Thymus (tissue), 11 donors: ENCODE data around the gene AFF1. TPM values are rescaled to one million over a fixed set of nuclear protein-coding genes. Genes with fewer than 3 reads are reported as not detected.
A peak's percentile ranks its signal among the peaks of the same experiment; 100 is the strongest.

Experiments
- DNase-seq, 9 donors: peaks; one replicate each; pipeline ENCODE4 v3.0.0-alpha.2; 2013; ENCODE audit warnings: low spot score in 9 of 9, low read depth in 6 of 9, missing footprints in 1 of 9
- H3K27ac ChIP-seq, 2 donors: one replicate each; pipeline ENCODE4 v1.5.1; 2013; ENCODE audit warnings: control low read depth in 1 of 2, low read depth in 1 of 2, low read length in 1 of 2, mild to moderate bottlenecking in 1 of 2, moderate library complexity in 1 of 2
- H3K27me3 ChIP-seq, 2 donors: one replicate each; pipeline ENCODE4 v1.5.1; 2013; ENCODE audit warnings: low read length in 1 of 2; ENCODE audit not compliant: control insufficient read depth in 2 of 2, insufficient read depth in 1 of 2
- H3K36me3 ChIP-seq, 2 donors: one replicate each; pipeline ENCODE4 v1.5.1; 2013; ENCODE audit warnings: low read length in 1 of 2, mild to moderate bottlenecking in 1 of 2, moderate library complexity in 1 of 2; ENCODE audit not compliant: control insufficient read depth in 2 of 2, insufficient read depth in 2 of 2
- H3K4me1 ChIP-seq, 2 donors: one replicate each; pipeline ENCODE4 v1.5.1; 2013; ENCODE audit warnings: low read length in 2 of 2; ENCODE audit not compliant: control insufficient read depth in 2 of 2, insufficient read depth in 2 of 2
- H3K4me3 ChIP-seq, 2 donors: one replicate each; pipeline ENCODE4 v1.5.1; 2013; ENCODE audit warnings: low read length in 2 of 2, control low read depth in 1 of 2, mild to moderate bottlenecking in 1 of 2
- H3K9me3 ChIP-seq, 2 donors: one replicate each; pipeline ENCODE4 v1.5.1; 2013; ENCODE audit warnings: low read length in 1 of 2, mild to moderate bottlenecking in 1 of 2; ENCODE audit not compliant: control insufficient read depth in 2 of 2, insufficient read depth in 1 of 2
- WGBS: extraction: QIAGEN DNeasy Blood & Tissue Kit; methylation state at CpG from one replicate; pipeline ENCODE4 v1.1.7; 2013; 5-methylcytosine and 5-hydroxymethylcytosine counted together
- polyA plus RNA-seq: library from polyadenylated mRNA; stranded (reverse); fragments of 200-250 nt; gene quantifications from one replicate; pipeline ENCODE4 v1.2.3, GENCODE V29; 2013
- total RNA-seq: library from RNA; stranded (reverse); fragments of 120-200 nt; gene quantifications from one replicate; pipeline ENCODE4 v1.2.4, GENCODE V29; 2013
- donor health status: healthy.

The AFF1 gene
- total and polyA plus RNA-seq, 2 donors = 12.3 to 13.3 TPM

DNA sequence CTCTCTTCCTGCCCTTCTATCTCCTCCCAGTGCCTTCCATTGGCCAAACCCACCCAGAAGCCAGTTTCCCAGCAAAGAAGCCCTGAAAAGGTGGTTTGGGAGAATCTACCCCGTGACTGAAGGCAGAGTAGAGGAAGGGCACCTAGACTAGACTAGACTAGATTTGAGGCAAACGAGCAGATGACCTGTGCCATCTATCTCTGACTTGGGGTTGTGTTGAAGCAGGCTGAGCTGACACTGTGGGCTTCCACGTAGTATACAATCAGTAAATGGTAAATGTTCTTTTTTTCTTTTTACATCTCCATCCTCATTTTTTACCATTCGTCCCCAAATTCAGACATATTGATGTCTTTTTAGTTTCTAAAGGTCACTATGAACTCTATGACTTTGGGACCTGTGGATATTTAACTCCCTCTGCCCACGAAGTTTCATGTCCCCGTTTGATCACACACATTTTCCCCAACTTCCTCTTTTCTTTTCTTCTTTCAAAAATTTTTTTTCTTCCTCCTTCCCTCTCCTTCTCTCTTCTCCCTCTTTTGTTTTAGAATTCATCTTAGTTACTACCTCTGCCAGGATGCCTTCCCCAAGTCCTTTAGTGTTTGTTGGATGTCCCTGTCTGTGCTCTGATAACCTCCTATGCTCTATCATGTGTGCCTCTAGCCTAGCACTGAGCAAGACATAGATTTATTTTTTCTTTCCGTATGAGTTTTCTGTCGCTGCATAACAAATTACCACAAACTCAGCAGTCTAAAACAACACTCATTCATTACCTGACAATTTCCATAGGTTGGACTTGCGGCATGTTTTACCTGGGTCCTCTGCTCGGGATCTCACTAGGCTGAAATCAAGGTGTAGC lies 6.2 kb upstream of the AFF1 start:
- peak overlapping the region in 1 of 2 donors; percentile 39 for H3K27ac ChIP-seq
- H3K4me1 ChIP-seq = peaks cover 0 to 4% of the 10 kb centered on the region in 2 donors
- 80% methylated on average over 10 of the region's 10 CpGs for WGBS
- H3K4me3 ChIP-seq = no peak overlapping the region
- no peaks in the 10 kb centered on the region for H3K36me3 ChIP-seq
- no peaks in the 10 kb centered on the region for H3K27me3 ChIP-seq
- DNase-seq = no peak
- no peaks in the 10 kb centered on the region for H3K9me3 ChIP-seq

DNA sequence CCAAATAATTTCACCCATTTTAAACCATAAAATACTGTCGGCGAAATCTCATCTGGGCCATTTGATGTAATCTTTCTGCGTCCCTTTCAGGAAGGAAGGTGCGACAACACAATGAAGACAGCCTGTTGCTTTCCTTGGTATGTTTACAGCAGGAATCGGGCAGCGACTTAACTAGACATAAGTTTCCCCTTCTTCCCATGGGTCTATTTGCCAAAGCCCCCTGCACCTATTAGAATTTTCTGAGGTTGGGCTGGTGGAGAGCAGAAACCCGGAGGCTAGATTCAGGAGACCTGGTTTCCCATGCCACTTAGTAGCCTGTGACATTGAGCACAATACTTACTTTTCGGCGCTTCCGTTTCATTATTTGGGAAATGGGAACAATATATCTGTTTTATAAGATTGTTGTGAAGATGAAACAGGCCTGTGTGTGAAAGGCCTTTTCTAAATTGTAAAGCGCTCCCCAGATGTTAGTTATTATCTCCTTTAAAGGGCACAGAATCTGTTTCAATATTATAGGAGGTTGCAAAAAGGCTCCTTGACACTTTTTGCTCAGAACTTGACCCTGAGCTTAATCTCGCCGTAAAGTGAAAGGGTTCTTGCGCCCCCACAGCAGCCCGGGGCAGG lies 552 bp upstream of the AFF1 start:
- DNase-seq = peak in 6 of 9 donors; percentile 29 to 54 (median 38)
- peak overlapping the region; percentile 86 for H3K4me3 ChIP-seq
- 2% methylated on average over 15 of the region's 15 CpGs for WGBS
- H3K36me3 ChIP-seq = no peaks in the 10 kb centered on the region
- H3K27me3 ChIP-seq = no peaks in the 10 kb centered on the region
- peak overlapping the region; percentile 90 to 97 for H3K27ac ChIP-seq
- H3K4me1 ChIP-seq = peaks cover 2 to 30% of the 10 kb centered on the region in 2 donors
- no peaks in the 10 kb centered on the region for H3K9me3 ChIP-seq

DNA sequence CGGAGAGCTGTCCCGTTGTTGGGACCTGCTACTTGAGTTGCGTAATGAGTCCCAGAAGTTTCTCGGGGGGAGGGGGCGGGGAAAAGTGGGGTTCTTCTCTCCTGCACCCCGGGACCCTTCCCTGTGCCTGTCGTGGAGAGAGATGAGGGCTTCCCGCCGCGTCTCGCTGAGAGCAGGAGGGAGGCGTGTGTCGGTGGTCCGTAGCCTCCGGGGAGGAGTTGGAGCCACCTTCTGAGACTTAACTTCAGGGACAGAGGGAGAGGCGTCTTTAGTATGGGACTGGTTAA lies 698 bp downstream of the AFF1 start:
- Histone ChIP-seq H3K9me3 (no peaks in the 10 kb centered on the region), H3K4me3 (peak overlapping the region; percentile 86), H3K27ac (peak overlapping the region; percentile 92 to 97), H3K4me1 (peaks cover 12 to 41% of the 10 kb centered on the region in 2 donors), H3K27me3 (no peaks in the 10 kb centered on the region), H3K36me3 (no peaks in the 10 kb centered on the region)
- 1% methylated on average over 16 of the region's 16 CpGs for WGBS
- DNase-seq = peak in 3 of 9 donors; percentile 42 to 52 (median 45)

DNA sequence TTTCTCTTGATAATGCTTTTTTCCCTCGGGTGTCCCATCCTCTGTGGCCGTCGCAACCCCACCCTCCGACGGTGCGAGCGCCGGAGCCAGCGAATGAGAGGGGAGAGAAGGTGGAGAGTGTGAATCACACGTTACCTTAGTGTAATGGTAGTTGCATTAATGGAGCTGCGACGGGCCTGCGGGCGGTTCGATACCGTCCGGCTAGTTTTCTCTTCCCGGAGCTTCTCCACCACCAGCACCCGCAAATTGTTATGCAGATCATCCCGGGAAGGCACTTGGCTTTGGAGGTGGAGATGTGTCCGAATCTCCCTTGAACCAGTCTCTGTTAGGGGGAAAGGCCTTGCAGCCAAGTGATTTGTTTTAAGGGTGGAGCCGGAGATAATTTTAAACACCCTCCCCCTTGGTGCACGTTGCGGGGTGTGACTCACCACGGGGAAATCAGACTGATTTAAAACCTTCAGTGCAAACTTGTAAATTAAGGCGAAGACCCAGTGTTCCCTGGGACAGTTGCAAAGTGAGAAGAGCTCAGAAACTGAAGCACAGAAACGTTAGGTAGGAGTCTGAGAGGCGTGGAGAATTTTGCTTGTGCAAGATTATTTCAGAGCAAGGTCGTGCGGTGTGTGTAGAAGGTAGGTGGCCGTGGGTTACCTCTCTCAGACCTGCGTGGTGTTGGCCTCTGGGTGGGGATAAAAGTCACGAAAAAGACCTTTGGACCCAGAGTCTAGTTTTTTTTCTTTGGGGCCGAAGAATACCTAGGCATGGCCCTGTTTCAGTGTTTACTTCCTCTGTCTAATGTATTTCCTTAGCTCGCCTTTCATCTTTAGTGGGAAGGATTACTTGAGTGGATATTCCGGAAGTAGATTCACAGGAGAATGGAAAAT lies 1.3 kb downstream of the AFF1 start:
- Histone ChIP-seq H3K4me1 (peaks cover 13 to 45% of the 10 kb centered on the region in 2 donors), H3K36me3 (no peaks in the 10 kb centered on the region), H3K9me3 (no peaks in the 10 kb centered on the region), H3K27me3 (no peaks in the 10 kb centered on the region), H3K27ac (peak overlapping the region; percentile 92 to 97), H3K4me3 (peak overlapping the region; percentile 86)
- 2% methylated on average over 36 of the region's 36 CpGs for WGBS
- DNase-seq = peak in 7 of 9 donors; percentile 37 to 79 (median 55)

DNA sequence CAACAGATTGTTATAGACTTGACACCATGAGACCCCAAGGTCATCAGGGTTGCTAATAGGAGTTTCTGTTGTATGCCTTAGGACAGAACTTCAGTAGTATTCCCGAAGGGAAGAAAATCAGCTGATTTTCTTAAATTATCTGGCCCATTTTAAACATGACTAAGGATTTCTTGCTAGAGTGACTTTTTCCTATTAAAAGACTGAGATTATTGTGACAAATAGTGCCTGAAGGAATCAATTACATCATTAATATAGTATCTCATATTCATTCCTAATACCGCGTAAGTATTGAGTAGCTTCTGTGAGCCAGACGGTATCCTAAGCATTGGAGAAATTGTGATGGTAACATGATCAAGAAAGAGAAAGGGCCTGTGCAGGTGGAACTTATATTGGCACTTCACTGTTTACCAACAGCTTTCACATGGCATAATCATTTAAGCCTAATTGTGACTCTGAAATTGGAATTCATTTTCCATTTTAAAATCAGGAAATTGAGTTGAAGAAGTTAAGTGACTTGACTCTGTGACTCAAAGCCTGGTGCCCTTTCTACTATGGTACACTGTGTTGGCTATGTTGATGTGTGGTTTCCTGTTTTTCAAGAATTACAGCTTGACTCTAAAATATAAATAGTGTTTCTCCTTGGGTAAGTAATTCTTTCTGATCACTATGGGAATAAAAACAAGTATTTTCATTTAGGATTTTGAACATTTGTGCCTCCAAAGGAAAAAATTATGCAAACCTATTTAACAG lies 4.1 kb downstream of the AFF1 start:
- no peak overlapping the region for H3K4me3 ChIP-seq
- WGBS = 74% methylated on average over 4 of the region's 4 CpGs
- H3K4me1 ChIP-seq = peaks cover 24 to 53% of the 10 kb centered on the region in 2 donors
- H3K9me3 ChIP-seq = no peaks in the 10 kb centered on the region
- no peaks in the 10 kb centered on the region for H3K36me3 ChIP-seq
- peak in 3 of 9 donors; percentile 41 to 73 (median 52) for DNase-seq
- H3K27ac ChIP-seq = peak overlapping the region; percentile 68 to 89
- no peaks in the 10 kb centered on the region for H3K27me3 ChIP-seq

DNA sequence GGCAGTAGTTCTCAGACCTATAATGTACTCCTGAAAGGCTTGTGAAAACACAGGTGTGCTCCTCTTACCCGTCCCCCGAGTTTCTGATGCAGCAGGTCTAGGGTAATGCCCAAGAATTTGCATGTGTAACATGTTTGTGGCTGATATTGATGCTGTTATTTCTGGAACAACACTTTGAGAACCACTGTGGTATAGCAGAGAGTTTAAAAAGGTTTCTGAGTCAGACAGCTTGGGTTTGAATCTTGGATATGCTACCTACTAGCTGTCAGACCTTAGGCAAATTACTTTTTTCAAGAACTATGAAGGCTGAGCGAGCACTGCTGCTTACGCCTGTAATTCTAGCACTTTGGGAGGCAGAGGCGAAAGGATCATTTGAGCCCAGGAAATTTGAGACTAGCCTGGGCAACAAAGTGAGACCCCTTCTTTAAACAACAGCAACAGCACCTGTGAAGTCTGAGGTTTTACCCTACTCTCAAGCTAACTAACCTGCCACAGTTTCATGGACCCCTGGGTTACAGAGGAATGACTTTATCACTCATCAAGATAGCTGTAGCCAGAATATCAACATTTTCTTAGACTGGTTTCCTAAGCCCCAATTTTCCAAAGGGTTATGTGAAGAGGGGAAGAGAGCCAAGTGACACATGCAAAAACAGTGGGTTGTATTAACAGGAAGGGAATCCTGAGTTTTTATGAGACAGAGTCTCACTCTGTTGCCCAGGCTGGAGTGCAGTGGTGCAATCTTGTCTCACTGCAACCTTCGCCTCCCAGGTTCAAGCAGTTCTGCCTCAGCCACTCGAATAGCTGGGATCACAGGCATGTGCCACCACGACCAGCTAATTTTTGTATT lies 5.1 kb downstream of the AFF1 start:
- Histone ChIP-seq H3K4me1 (peaks cover 24 to 50% of the 10 kb centered on the region in 2 donors), H3K36me3 (no peaks in the 10 kb centered on the region), H3K9me3 (no peaks in the 10 kb centered on the region), H3K27ac (peak overlapping the region; percentile 79 to 89), H3K4me3 (no peak overlapping the region), H3K27me3 (no peaks in the 10 kb centered on the region)
- peak in 3 of 9 donors; percentile 42 to 70 (median 54) for DNase-seq
- WGBS = 62% methylated on average over 8 of the region's 8 CpGs

DNA sequence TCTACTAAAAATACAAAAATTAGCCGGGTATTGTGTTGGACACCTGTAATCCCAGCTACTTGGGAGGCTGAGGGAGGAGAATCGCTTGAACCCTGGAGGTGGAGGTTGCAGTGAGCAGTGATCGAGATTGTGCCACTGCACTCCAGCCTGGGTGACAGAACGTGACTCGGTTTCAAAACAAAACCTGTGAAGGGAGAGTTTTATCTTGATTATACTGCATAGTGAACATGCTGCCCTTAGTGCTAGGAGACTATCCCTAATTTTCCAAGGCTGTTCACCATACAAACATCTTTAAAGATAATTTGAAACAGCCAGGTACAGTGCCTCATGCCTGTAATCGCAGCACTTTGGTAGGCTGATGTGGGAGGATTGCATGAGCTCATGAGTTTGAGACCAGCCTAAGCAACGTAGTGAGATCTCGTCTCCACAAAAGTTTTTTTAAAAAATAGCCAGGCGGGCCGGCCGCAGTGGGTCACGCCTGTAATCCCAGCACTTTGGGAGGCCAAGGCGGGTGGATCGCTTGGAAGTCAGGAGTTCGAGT lies 6.2 kb downstream of the AFF1 start:
- 94% methylated on average over 15 of the region's 15 CpGs for WGBS

More for the DNA sequence above, 6.2 kb downstream of the AFF1 start:
- no peak for DNase-seq
- Histone ChIP-seq H3K36me3 (no peaks in the 10 kb centered on the region), H3K4me1 (peaks cover 25 to 55% of the 10 kb centered on the region in 2 donors), H3K27ac (peak overlapping the region in 1 of 2 donors; percentile 89), H3K4me3 (no peak overlapping the region), H3K27me3 (no peaks in the 10 kb centered on the region), H3K9me3 (no peaks in the 10 kb centered on the region)
